PC-9 (cell line): Measurements from ENCODE around the gene OR10A2.

Experiments used
- EZH2 ChIP-seq: fragments of 200-600 bp; sonication (generic); IDR thresholded peaks from 2 replicates; pipeline ENCODE4 v1.8.0; 2017; ENCODE audit warnings: antibody characterized with exemption, low read depth
- TF ChIP-seq, protein P1 (sequence below): fragments of 200-600 bp; sonication (generic); conservative IDR thresholded peaks from 2 replicates; pipeline ENCODE4 v1.6.1; 2017; ENCODE audit warnings: mixed run types, antibody characterized with exemption, mild to moderate bottlenecking, moderate library complexity

- TF ChIP-seq, protein P1, sequence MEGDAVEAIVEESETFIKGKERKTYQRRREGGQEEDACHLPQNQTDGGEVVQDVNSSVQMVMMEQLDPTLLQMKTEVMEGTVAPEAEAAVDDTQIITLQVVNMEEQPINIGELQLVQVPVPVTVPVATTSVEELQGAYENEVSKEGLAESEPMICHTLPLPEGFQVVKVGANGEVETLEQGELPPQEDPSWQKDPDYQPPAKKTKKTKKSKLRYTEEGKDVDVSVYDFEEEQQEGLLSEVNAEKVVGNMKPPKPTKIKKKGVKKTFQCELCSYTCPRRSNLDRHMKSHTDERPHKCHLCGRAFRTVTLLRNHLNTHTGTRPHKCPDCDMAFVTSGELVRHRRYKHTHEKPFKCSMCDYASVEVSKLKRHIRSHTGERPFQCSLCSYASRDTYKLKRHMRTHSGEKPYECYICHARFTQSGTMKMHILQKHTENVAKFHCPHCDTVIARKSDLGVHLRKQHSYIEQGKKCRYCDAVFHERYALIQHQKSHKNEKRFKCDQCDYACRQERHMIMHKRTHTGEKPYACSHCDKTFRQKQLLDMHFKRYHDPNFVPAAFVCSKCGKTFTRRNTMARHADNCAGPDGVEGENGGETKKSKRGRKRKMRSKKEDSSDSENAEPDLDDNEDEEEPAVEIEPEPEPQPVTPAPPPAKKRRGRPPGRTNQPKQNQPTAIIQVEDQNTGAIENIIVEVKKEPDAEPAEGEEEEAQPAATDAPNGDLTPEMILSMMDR = no peak
- TF ChIP-seq EZH2 = no peak
Observed at GRCh38 chr11:6843670-6844069, 19.2 kb upstream of the OR10A2 start.
